OCI-LY7 (cell line): ENCODE data around the gene CD74. TPM values are rescaled to one million over a fixed set of nuclear protein-coding genes. Genes with fewer than 3 reads are reported as not detected.

Experiments used
- BruUV-seq: library from RNA; stranded (reverse); fragments of 400-500 nt; replicated peaks from 2 replicates; lab custom pipeline; 2021; lab: Mats Ljungman, UMichigan
- CTCF ChIA-PET: fragments of 300-600 bp; sonication (Branson Sonifier 250); formaldehyde crosslinking; loops from one replicate; lab custom pipeline; 2022; ENCODE audit warnings: antibody characterized with exemption; ENCODE audit not compliant: unreplicated experiment; lab: Charles Lee
- POLR2A ChIA-PET: fragments of 300-600 bp; sonication (Branson Sonifier 250); formaldehyde crosslinking; loops from one replicate; lab custom pipeline; 2022; ENCODE audit warnings: antibody characterized with exemption; lab: Charles Lee
- DNase-seq: peaks from one replicate; pipeline ENCODE4 v3.0.0-alpha.2; 2015; ENCODE audit warnings: low spot score
- H2AFZ ChIP-seq: fragments of 200-600 bp; sonication (generic), shearing (Covaris generic); 2 replicates; pipeline ENCODE4 v1.6.1; 2014; ENCODE audit warnings: mild to moderate bottlenecking, antibody characterized with exemption, low read length, moderate library complexity
- H3K27ac ChIP-seq: fragments of 200-600 bp; sonication (generic); 2 replicates; pipeline ENCODE4 v1.5.1; 2014; ENCODE audit warnings: mixed run types, low read depth, mild to moderate bottlenecking, moderate library complexity, low read length, inconsistent platforms; ENCODE audit not compliant: poor library complexity, severe bottlenecking
- H3K36me3 ChIP-seq: fragments of 200-600 bp; sonication (generic); 2 replicates; pipeline ENCODE4 v1.6.1; 2014; ENCODE audit warnings: mild to moderate bottlenecking, antibody characterized with exemption, low read length, moderate library complexity, mixed read lengths; ENCODE audit not compliant: insufficient read depth
- H3K4me1 ChIP-seq: fragments of 200-600 bp; sonication (generic); 2 replicates; pipeline ENCODE4 v1.5.1; 2014; ENCODE audit warnings: mild to moderate bottlenecking, low read length; ENCODE audit not compliant: insufficient read depth, poor library complexity, severe bottlenecking
- H3K4me2 ChIP-seq: fragments of 200-600 bp; sonication (generic); 2 replicates; pipeline ENCODE4 v1.6.1; 2014; ENCODE audit warnings: mild to moderate bottlenecking, low read length
- H3K4me3 ChIP-seq: fragments of 200-600 bp; sonication (generic); 2 replicates; pipeline ENCODE4 v1.5.1; 2014; ENCODE audit warnings: mild to moderate bottlenecking, low read depth, low read length; ENCODE audit not compliant: poor library complexity, severe bottlenecking
- H3K79me2 ChIP-seq: fragments of 200-600 bp; sonication (generic); 2 replicates; pipeline ENCODE4 v1.6.1; 2016; ENCODE audit warnings: low read depth, mild to moderate bottlenecking, low read length, moderate library complexity, mixed read lengths; ENCODE audit not compliant: insufficient read depth
- H3K9me2 ChIP-seq: fragments of 200-600 bp; sonication (generic); 2 replicates; pipeline ENCODE4 v1.6.1; 2016; ENCODE audit warnings: mild to moderate bottlenecking, low read length, mixed read lengths; ENCODE audit not compliant: insufficient read depth
- H3K9me3 ChIP-seq: fragments of 200-600 bp; sonication (generic); 2 replicates; pipeline ENCODE4 v1.6.1; 2014; ENCODE audit warnings: mild to moderate bottlenecking, mixed run types, low read length, mixed read lengths
- H4K20me1 ChIP-seq: fragments of 200-600 bp; sonication (generic); 2 replicates; pipeline ENCODE4 v1.6.1; 2014; ENCODE audit warnings: mild to moderate bottlenecking, antibody characterized with exemption, low read length, moderate library complexity, mixed read lengths; ENCODE audit not compliant: insufficient read depth
- EZH2phosphoT487 ChIP-seq: fragments of 200-600 bp; sonication (generic); IDR thresholded peaks from 2 replicates; pipeline ENCODE4 v1.6.1; 2018; ENCODE audit warnings: low read depth, borderline replicate concordance, mild to moderate bottlenecking, mixed run types, antibody characterized with exemption, low read length, moderate library complexity, mixed read lengths
- intact Hi-C: fragments of 100-400 bp; cut with micrococcal nuclease; formaldehyde crosslinking; loops from one replicate; pipeline ENCODE4 v1.10.0; 2022; ENCODE audit not compliant: unreplicated experiment
- total RNA-seq, 2 experiments: library from RNA; depleted of rRNA in 1 of 2; stranded (reverse); fragments of >200 nt in 1 of 2; shearing (Covaris generic) in 1 of 2; gene quantifications; 2 replicates each; pipeline ENCODE4 v1.2.3, GENCODE V29; 2014 to 2022
- TF ChIP-seq, protein P1 (sequence below): fragments of 200-600 bp; sonication (generic); conservative IDR thresholded peaks from 2 replicates; pipeline ENCODE4 v1.5.1; 2014; ENCODE audit warnings: mild to moderate bottlenecking, antibody characterized with exemption, low read length, moderate library complexity, mixed read lengths

Gene CD74
- total RNA-seq, 2 experiments from 2014 or later, result 1,759 to 3,686 TPM

DNA sequence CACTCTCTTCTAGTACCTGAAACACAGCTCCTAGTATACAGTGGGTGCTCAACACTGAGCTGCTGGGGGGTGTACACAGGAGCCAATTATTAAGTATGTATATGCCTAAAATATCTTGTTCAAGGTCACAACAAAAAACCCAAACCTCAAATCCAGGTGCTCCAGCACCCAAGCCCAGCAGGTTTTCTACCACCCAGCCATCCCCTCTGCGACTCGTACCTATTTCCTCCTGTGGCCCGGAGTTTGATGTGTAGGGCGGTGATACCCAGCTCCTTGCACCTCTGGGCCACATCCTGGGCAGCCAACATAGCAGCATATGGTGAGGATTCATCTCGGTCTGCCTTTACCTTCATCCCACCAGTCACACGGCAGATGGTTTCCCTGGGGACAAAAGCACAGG, 33.9 kb upstream of the CD74 start:
- no peak for TF ChIP-seq EZH2phosphoT487
- TF ChIP-seq, protein P1, sequence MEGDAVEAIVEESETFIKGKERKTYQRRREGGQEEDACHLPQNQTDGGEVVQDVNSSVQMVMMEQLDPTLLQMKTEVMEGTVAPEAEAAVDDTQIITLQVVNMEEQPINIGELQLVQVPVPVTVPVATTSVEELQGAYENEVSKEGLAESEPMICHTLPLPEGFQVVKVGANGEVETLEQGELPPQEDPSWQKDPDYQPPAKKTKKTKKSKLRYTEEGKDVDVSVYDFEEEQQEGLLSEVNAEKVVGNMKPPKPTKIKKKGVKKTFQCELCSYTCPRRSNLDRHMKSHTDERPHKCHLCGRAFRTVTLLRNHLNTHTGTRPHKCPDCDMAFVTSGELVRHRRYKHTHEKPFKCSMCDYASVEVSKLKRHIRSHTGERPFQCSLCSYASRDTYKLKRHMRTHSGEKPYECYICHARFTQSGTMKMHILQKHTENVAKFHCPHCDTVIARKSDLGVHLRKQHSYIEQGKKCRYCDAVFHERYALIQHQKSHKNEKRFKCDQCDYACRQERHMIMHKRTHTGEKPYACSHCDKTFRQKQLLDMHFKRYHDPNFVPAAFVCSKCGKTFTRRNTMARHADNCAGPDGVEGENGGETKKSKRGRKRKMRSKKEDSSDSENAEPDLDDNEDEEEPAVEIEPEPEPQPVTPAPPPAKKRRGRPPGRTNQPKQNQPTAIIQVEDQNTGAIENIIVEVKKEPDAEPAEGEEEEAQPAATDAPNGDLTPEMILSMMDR, result no peak
- no peak overlapping the region for H3K4me3 ChIP-seq
- H3K9me2 ChIP-seq, result no peaks in the 10 kb centered on the region
- H3K9me3 ChIP-seq, result peaks cover 7% of the 10 kb centered on the region; the same call in 1 of the 2 replicates
- no peak overlapping the region for H3K27ac ChIP-seq
- peaks cover 73% of the 10 kb centered on the region for H3K36me3 ChIP-seq
- H3K79me2 ChIP-seq, result peaks cover 35% of the 10 kb centered on the region
- H2AFZ ChIP-seq, result no peak overlapping the region
- BruUV-seq, result no TSS peak
- DNase-seq, result no peak
- intact Hi-C loops, result no loop called here
- CTCF ChIA-PET, result interaction anchor here (0.6 kb wide), 1 partner anchor 46 kb away, joined by 4 read pairs; no protein-coding TSS in a partner anchor
- H3K4me2 ChIP-seq, result 0 out of 2 replicates have a peak overlapping the region, but pooled peaks have one; percentile 79
- peaks cover 31% of the 10 kb centered on the region for H4K20me1 ChIP-seq
- POLR2A ChIA-PET, result interaction anchor here (0.6 to 1.3 kb wide), 5 partner anchors 11 to 562 kb away, joined by 3 to 6 read pairs (median 3); no protein-coding TSS in a partner anchor
- H3K4me1 ChIP-seq, result peaks cover 20% of the 10 kb centered on the region

DNA sequence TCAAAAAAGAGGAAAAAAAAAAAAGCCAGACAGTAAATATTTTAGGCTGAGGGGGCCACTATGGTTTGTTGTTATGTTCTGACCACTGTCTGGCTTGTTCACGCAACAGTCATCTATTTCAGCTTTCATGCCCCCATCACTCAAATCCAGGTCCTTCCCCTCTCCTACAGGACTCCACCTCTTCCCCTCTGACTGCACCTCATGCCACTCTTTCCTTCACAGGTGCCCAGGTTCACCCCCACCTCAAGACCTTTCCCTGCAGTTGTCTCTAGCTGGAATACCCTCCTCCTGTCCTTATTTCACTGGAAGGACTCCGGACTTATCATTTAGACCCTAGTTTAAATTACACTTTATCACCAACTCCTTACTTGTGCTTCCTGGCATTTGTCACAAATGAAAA, 33.4 kb upstream of the CD74 start:
- Histone ChIP-seq H3K4me2 (no peak overlapping the region), H3K36me3 (peaks cover 73% of the 10 kb centered on the region), H3K79me2 (peaks cover 35% of the 10 kb centered on the region), H3K9me3 (peaks cover 7% of the 10 kb centered on the region; the same call in 1 of the 2 replicates), H3K27ac (no peak overlapping the region), H2AFZ (no peak overlapping the region), H4K20me1 (peaks cover 31% of the 10 kb centered on the region), H3K9me2 (no peaks in the 10 kb centered on the region), H3K4me3 (no peak overlapping the region), H3K4me1 (peaks cover 20% of the 10 kb centered on the region)
- CTCF ChIA-PET, result interaction anchor here (0.6 kb wide), 1 partner anchor 45 kb away, joined by 4 read pairs; no protein-coding TSS in a partner anchor
- no peak for DNase-seq
- POLR2A ChIA-PET, result interaction anchor here (0.6 to 1.3 kb wide), 5 partner anchors 11 to 35 kb away, joined by 3 to 6 read pairs (median 3); no protein-coding TSS in a partner anchor
- no peak for TF ChIP-seq EZH2phosphoT487
- TF ChIP-seq, protein P1, result no peak
- no TSS peak for BruUV-seq
- intact Hi-C loops, result no loop called here

DNA sequence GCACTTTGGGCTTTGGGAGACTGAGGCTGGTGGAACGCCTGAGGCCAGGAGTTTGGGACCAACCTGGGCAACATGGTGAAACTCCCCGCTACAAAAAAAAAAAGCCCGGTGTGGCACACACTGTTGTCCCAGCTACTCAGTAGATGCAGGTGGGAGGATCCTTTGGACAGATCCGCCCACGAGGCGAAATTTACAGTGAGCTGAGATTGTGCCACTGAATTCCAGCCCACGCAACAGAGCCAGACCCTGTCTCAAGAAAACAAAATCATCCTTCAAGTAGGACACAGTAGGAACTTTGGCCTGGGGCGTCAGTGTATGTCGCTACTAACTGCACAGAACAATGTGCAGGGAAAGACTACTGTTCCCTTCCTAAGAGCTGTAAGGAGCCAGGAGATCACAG, 32.1 kb upstream of the CD74 start:
- intact Hi-C loops, result no loop called here
- peaks cover 20% of the 10 kb centered on the region for H3K4me1 ChIP-seq
- H3K27ac ChIP-seq, result no peak overlapping the region
- H4K20me1 ChIP-seq, result peaks cover 31% of the 10 kb centered on the region
- peaks cover 73% of the 10 kb centered on the region for H3K36me3 ChIP-seq
- H3K4me3 ChIP-seq, result no peak overlapping the region
- POLR2A ChIA-PET, result no interaction called here
- no peak for DNase-seq
- H3K9me2 ChIP-seq, result no peaks in the 10 kb centered on the region
- no peak overlapping the region for H3K4me2 ChIP-seq
- TF ChIP-seq EZH2phosphoT487, result no peak
- TF ChIP-seq, protein P1, result no peak
- CTCF ChIA-PET, result interaction anchor here (0.6 kb wide), 1 partner anchor 14 kb away, joined by 3 read pairs; no protein-coding TSS in a partner anchor
- peaks cover 35% of the 10 kb centered on the region for H3K79me2 ChIP-seq
- BruUV-seq, result no TSS peak
- no peak overlapping the region for H2AFZ ChIP-seq
- H3K9me3 ChIP-seq, result no peaks in the 10 kb centered on the region
